HUES48 (cell line): Measurements from ENCODE around the gene PEAR1.

Source experiments
- H3K27ac ChIP-seq: one replicate; pipeline ENCODE4 v1.7.0; 2013; ENCODE audit warnings: low read depth, low read length, inconsistent platforms
- H3K27me3 ChIP-seq: 2 replicates; pipeline ENCODE4 v1.6.1; 2013; ENCODE audit warnings: mild to moderate bottlenecking, low read length; ENCODE audit not compliant: control insufficient read depth, insufficient read depth
- H3K36me3 ChIP-seq: 2 replicates; pipeline ENCODE4 v1.6.1; 2013; ENCODE audit warnings: low read length; ENCODE audit not compliant: control insufficient read depth, insufficient read depth
- H3K4me1 ChIP-seq: 2 replicates; pipeline ENCODE4 v1.6.1; 2013; ENCODE audit warnings: mild to moderate bottlenecking, low read length; ENCODE audit not compliant: control insufficient read depth, insufficient read depth
- H3K4me3 ChIP-seq: 2 replicates; pipeline ENCODE4 v1.5.1; 2013; ENCODE audit warnings: mild to moderate bottlenecking, low read depth, low read length
- H3K9ac ChIP-seq: 2 replicates; pipeline ENCODE4 v1.6.1; 2013; ENCODE audit warnings: mild to moderate bottlenecking, low read depth, low read length, moderate library complexity
- H3K9me3 ChIP-seq: 2 replicates; pipeline ENCODE4 v1.6.1; 2013; ENCODE audit warnings: low read length; ENCODE audit not compliant: control insufficient read depth, insufficient read depth

PEAR1 gene

GRCh38 chr1:156883919-156884318, 9.6 kb upstream of the PEAR1 start:
- no peaks in the 10 kb centered on the region for H3K36me3 ChIP-seq
- no peak overlapping the region for H3K9ac ChIP-seq
- no peak overlapping the region for H3K27ac ChIP-seq
- peaks cover 50% of the 10 kb centered on the region for H3K27me3 ChIP-seq
- peaks cover 28% of the 10 kb centered on the region for H3K4me1 ChIP-seq
- no peaks in the 10 kb centered on the region for H3K9me3 ChIP-seq
- no peak overlapping the region for H3K4me3 ChIP-seq

- no peaks in the 10 kb centered on the region for H3K36me3 ChIP-seq
- peaks cover 49% of the 10 kb centered on the region for H3K27me3 ChIP-seq
- no peak overlapping the region for H3K9ac ChIP-seq
- H3K9me3 ChIP-seq, result no peaks in the 10 kb centered on the region
- H3K27ac ChIP-seq, result no peak overlapping the region
- no peak overlapping the region for H3K4me3 ChIP-seq
- peaks cover 28% of the 10 kb centered on the region for H3K4me1 ChIP-seq
Measured at GRCh38 chr1:156884560-156885184, 8.8 kb upstream of the PEAR1 start.

DNA sequence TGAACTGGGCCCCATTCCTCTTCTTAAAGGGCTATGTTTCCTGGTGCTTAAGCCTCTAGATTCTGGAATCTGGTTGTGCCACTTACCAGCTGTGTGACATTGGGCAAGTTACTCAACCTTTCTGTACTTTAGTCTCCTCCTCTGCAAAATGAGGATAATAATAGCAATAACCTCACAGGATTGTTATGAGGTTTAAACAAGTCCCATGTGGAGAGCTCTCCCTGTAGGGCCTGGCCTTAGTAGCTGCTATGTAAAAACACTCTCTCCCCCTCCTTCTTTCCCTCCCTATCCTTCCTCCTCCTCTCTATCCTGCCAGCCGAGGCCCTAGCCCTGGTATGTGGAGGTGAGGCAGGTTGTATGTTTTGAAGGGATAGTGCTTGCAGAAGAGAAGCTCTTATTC, 8.2 kb upstream of the PEAR1 start:
- Histone ChIP-seq H3K36me3 (no peaks in the 10 kb centered on the region), H3K9me3 (no peaks in the 10 kb centered on the region), H3K27ac (no peak overlapping the region), H3K4me3 (no peak overlapping the region), H3K9ac (no peak overlapping the region), H3K27me3 (peaks cover 51% of the 10 kb centered on the region), H3K4me1 (peaks cover 28% of the 10 kb centered on the region)

DNA sequence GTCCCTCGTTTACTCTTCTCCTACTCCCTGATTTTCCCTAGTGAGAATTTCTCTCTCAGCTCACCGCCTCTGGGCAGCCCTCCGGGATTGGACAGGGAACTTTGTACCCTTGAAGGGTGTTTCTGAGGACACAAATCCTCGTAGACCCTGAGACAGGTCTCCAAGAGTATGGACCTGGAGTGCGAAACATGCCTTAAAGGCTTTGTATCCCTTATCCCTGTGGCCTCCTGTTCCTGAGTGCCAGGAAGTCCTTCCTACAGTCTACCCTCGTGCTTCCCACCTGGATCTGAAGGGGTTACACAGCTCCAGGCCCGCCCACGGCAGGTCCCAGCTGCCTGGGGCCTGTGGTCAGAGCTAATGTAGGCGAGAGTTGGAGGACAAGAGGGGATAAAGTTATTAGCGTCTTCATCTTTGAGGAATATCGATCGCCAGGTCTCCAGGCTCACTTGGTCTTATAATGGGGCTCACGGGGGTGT, 7.6 kb upstream of the PEAR1 start:
- Histone ChIP-seq H3K9me3 (no peaks in the 10 kb centered on the region), H3K4me1 (peaks cover 28% of the 10 kb centered on the region), H3K27ac (no peak overlapping the region), H3K9ac (no peak overlapping the region), H3K36me3 (no peaks in the 10 kb centered on the region), H3K27me3 (peaks cover 52% of the 10 kb centered on the region), H3K4me3 (no peak overlapping the region)

GRCh38 chr1:156886583-156887281, 6.8 kb upstream of the PEAR1 start:
- Histone ChIP-seq H3K27me3 (peaks cover 57% of the 10 kb centered on the region), H3K9me3 (no peaks in the 10 kb centered on the region), H3K4me3 (no peak overlapping the region), H3K36me3 (no peaks in the 10 kb centered on the region), H3K9ac (no peak overlapping the region), H3K4me1 (peaks cover 28% of the 10 kb centered on the region), H3K27ac (no peak overlapping the region)

- Histone ChIP-seq H3K27me3 (peaks cover 63% of the 10 kb centered on the region), H3K9ac (no peak overlapping the region), H3K27ac (no peak overlapping the region), H3K9me3 (no peaks in the 10 kb centered on the region), H3K4me1 (peaks cover 28% of the 10 kb centered on the region), H3K36me3 (no peaks in the 10 kb centered on the region), H3K4me3 (no peak overlapping the region)
Measured at GRCh38 chr1:156887317-156887716, 6.2 kb upstream of the PEAR1 start.

DNA sequence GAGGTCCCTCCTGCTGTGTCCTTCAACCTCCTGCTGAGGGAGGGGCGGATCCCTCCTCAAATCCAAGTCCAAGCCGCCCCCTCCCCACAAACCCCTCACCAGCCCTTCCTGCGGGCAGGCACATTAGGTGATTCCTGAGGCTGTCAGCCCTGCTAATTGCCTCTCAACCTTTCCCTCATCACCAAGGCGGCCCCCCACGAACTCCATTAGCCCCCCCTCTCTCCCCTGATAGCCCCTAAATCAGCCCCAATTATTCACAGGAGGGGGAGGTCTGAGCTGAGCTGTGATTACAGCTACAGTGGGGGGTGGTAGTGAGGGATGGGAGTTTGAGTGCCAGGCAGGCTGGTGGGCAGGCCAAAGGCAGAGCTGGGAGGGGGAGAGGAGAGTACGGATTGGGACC, 5.8 kb upstream of the PEAR1 start:
- Histone ChIP-seq H3K4me1 (peaks cover 28% of the 10 kb centered on the region), H3K27ac (no peak overlapping the region), H3K9ac (no peak overlapping the region), H3K36me3 (no peaks in the 10 kb centered on the region), H3K4me3 (no peak overlapping the region), H3K27me3 (peaks cover 67% of the 10 kb centered on the region), H3K9me3 (no peaks in the 10 kb centered on the region)

GRCh38 chr1:156889802-156890580, 3.5 kb upstream of the PEAR1 start:
- Histone ChIP-seq H3K9ac (no peak overlapping the region), H3K27ac (no peak overlapping the region), H3K4me1 (peaks cover 20% of the 10 kb centered on the region), H3K9me3 (no peaks in the 10 kb centered on the region), H3K4me3 (no peak overlapping the region), H3K36me3 (no peaks in the 10 kb centered on the region), H3K27me3 (peaks cover 77% of the 10 kb centered on the region)

DNA sequence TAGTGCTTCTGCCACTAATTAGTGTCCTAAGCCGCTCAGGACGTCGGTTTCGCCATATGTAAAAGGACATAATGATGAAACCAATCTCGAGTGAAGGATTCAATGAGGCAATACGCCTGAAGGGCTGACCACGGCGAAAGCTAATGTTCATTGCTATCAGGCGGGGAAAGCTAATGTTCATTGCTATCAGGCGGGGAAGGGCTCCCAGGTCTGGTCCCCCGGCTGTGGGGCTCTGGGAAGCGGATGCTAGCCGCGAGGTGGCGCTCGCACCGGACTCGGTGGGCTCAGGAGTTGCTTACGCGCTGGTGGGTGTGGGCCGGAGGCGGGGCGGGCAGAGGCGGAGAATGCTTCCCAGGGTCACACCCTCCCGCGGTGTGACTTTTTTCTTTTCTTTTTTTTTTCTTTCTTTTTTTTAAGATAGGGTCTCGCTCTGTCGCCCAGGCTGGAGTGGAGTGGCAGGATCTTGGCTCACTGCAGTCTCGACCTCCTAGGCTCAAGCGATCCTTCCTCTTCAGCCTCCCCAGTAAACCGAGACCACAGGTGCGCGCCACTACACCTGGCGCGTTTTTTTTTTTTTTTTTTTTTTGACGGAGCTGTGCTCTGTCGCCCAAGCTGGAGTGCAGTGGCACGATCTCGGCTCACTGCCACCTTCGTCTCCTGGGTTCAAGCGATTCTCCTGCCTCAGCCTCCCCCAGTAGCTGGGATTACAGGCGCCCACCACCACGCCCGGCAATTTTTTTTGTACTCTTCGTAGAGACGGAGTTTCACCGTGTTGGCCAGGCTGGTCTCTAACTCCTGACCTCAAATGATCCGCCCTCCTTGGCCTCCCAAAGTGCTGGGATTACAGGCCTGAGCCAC, 1.1 kb upstream of the PEAR1 start:
- Histone ChIP-seq H3K9me3 (no peaks in the 10 kb centered on the region), H3K4me3 (peak overlapping the region; percentile 51), H3K27ac (no peak overlapping the region), H3K4me1 (peaks cover 11% of the 10 kb centered on the region), H3K27me3 (peaks cover 64% of the 10 kb centered on the region), H3K36me3 (no peaks in the 10 kb centered on the region), H3K9ac (no peak overlapping the region)

DNA sequence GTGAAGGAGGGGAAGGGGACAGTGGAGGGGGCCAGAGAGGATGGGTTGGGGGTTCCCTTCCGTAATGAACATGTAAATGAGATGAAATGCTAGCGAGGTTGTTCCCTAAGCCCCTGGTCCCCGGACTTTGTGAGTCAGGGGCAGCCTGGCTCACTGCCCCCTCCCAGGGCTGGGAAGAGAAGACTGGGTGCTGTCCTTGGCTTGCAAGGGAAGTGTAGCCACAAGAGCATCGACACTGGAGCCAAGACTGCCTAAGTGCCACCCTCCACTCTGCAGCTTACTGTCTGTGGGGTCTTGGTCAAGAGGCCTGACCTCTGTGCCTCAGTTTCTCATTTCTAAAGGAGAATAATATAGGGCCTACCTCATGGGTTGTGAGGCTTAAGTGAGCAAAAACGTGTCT, 483 bp downstream of the PEAR1 start:
- H3K9ac ChIP-seq, result no peak overlapping the region
- H3K9me3 ChIP-seq, result no peaks in the 10 kb centered on the region
- H3K27ac ChIP-seq, result no peak overlapping the region
- no peaks in the 10 kb centered on the region for H3K36me3 ChIP-seq
- peak overlapping the region; percentile 51; the same call in 1 of the 2 replicates for H3K4me3 ChIP-seq
- peaks cover 53% of the 10 kb centered on the region for H3K27me3 ChIP-seq
- peaks cover 7% of the 10 kb centered on the region for H3K4me1 ChIP-seq
